ENCODE results near the gene TSPAN17. TPM values are rescaled to one million over a fixed set of nuclear protein-coding genes. Genes with fewer than 3 reads are reported as not detected.

TSPAN17 gene
- total and polyA plus RNA-seq, 2 donors (not counting 1 experiment from before 2014, with no cell fraction given) = 34.8 to 35.2 TPM

DNA sequence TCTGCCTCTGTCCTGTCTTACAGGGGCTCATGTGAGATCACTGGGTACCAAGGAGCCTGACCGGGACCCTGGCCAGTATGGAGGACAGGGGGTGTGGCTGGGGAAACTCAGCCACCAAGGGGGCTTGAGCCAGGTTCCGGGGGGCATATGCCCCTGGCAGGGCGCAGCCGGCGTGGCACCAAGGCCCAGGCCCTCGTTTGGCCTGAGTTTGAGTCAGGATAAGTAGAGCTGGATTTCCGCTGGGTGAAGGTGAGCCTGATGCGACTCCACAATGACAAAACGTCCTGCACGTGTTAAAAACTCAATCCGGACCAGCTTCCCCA is 616 bp upstream of the TSPAN17 start:
- H3K27me3 ChIP-seq (ENCODE audit: control insufficient read depth, insufficient read depth, low read length) = no peaks in the 10 kb centered on the region
- H3K79me2 ChIP-seq (ENCODE audit: control insufficient read depth, insufficient read depth, low read length) = peaks cover 12% of the 10 kb centered on the region
- no peaks in the 10 kb centered on the region for H3K36me3 ChIP-seq (ENCODE audit: control insufficient read depth, insufficient read depth, low read length)
- H3K4me1 ChIP-seq (ENCODE audit: control insufficient read depth, extremely low read depth, insufficient read depth, low read length) = peaks cover 11% of the 10 kb centered on the region
- H3K27ac ChIP-seq (ENCODE audit: insufficient read depth, low read length) = peak overlapping the region; percentile 22
- no peaks in the 10 kb centered on the region for H4K20me1 ChIP-seq (ENCODE audit: control insufficient read depth, extremely low read depth, insufficient read depth, low read length)
- no peaks in the 10 kb centered on the region for H3K9me3 ChIP-seq (ENCODE audit: control insufficient read depth, insufficient read depth, low read depth, low read length)
- peak overlapping the region; percentile 96 for H2AFZ ChIP-seq (ENCODE audit: low read length)
- peak overlapping the region; percentile 9 to 51 (median 44) for H3K4me3 ChIP-seq (replicated peaks in 1 of 4; ENCODE audit: control extremely low read depth in 1 of 4, insufficient read depth in 1 of 4, low read depth in 3 of 4, low read length in 4 of 4)
- no peak for DNase-seq (ENCODE audit: low read depth in 2 of 2)
- peak overlapping the region; percentile 77 for H3K4me2 ChIP-seq (ENCODE audit: extremely low read depth, insufficient read depth, low read length)
- no peak for TF ChIP-seq EZH2 (IDR thresholded peaks at IDR 0.05; ENCODE audit: low read length, missing control alignments)
- TF ChIP-seq, protein P1, sequence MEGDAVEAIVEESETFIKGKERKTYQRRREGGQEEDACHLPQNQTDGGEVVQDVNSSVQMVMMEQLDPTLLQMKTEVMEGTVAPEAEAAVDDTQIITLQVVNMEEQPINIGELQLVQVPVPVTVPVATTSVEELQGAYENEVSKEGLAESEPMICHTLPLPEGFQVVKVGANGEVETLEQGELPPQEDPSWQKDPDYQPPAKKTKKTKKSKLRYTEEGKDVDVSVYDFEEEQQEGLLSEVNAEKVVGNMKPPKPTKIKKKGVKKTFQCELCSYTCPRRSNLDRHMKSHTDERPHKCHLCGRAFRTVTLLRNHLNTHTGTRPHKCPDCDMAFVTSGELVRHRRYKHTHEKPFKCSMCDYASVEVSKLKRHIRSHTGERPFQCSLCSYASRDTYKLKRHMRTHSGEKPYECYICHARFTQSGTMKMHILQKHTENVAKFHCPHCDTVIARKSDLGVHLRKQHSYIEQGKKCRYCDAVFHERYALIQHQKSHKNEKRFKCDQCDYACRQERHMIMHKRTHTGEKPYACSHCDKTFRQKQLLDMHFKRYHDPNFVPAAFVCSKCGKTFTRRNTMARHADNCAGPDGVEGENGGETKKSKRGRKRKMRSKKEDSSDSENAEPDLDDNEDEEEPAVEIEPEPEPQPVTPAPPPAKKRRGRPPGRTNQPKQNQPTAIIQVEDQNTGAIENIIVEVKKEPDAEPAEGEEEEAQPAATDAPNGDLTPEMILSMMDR (conservative IDR thresholded peaks at IDR 0.05 in 1 of 2, IDR thresholded peaks at IDR 0.05 in 1 of 2; ENCODE audit: low read depth in 1 of 2, low read length in 2 of 2) = no peak
- peak overlapping the region; percentile 58 for H3K9ac ChIP-seq (ENCODE audit: insufficient read depth, low read length)

DNA sequence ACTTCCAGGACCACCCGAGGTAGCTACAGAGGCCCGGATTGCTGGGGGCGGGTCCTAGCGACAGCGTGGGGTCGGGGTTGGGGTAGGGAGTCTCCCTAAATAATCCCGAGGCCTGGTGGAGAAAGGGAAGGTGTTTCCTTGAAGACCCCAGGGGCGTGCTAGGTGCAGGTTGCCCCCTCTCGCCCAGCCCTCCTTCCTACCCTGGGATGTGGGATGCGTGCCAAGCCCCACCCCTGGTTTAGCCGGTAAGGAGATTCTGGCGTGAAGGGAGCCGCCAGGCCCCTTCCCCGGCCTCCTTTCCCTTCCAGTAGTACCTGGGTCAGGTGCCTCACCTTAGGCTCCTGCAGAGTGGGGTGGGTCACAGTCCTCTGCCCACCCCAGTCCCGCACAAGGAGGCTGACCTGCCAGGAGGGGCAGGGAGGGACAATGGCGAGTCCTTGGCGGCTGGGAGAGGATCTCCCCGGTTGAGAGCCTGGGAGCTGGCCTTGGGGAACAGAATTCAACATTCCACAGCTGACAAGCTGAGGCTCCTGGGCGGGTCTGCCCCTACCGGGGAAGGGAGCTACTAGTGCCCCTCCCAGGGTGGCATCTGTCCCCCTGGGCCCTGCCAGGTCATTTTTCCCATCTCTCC is 674 bp downstream of the TSPAN17 start:
- peaks cover 2% of the 10 kb centered on the region for H3K36me3 ChIP-seq (ENCODE audit: control insufficient read depth, insufficient read depth, low read length)
- DNase-seq (ENCODE audit: low read depth in 2 of 2) = peak in 1 of 2 donors; percentile 17

DNA sequence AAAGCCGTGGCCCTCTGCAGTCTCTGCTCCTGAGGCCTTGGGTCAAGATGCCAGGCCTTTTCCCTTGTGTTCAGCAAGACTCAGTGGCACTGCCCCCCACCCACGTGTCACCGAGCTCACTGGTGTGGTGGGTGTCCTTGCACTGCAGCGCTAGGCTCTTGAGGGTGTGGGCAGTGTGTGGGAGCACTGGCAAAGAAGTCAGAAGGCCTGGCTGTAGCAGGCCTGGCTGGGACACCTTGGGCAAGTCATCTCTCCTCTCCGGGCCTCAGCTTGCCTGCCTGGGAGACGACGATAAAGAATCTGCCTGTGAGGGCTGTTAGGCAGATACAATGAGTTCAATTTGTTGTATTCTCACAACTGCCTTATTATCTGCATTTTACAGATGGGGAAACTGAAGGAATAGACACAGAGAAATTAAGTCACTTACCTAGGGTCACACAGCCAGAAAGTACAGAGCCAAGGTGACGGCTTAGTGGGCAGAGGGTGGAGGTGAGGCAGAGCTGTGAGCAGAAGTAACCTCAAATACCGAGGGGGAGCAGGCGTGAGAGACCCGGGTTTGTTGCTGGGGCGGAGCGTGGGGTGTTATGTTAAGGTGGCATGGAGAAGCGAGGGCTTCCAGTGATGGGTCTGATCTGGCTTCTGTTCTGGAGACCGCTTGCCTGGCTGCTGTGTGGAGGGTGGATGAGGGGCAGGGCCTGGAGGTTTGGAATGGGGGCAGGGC is 1.4 kb downstream of the TSPAN17 start:
- DNase-seq (ENCODE audit: low read depth in 2 of 2) = no peak
- Histone ChIP-seq H2AFZ (ENCODE audit: low read length) (no peak overlapping the region), H3K27ac (ENCODE audit: insufficient read depth, low read length) (no peak overlapping the region), H3K4me1 (ENCODE audit: control insufficient read depth, extremely low read depth, insufficient read depth, low read length) (peaks cover 15% of the 10 kb centered on the region), H3K36me3 (ENCODE audit: control insufficient read depth, insufficient read depth, low read length) (peaks cover 2% of the 10 kb centered on the region), H3K9ac (ENCODE audit: insufficient read depth, low read length) (peak overlapping the region; percentile 87), H3K4me3 (replicated peaks in 1 of 4; ENCODE audit: control extremely low read depth in 1 of 4, insufficient read depth in 1 of 4, low read depth in 3 of 4, low read length in 4 of 4) (peak overlapping the region; percentile 79 to 89 (median 82)), H3K27me3 (ENCODE audit: control insufficient read depth, insufficient read depth, low read length) (no peaks in the 10 kb centered on the region), H3K79me2 (ENCODE audit: control insufficient read depth, insufficient read depth, low read length) (peaks cover 12% of the 10 kb centered on the region), H3K4me2 (ENCODE audit: extremely low read depth, insufficient read depth, low read length) (peak overlapping the region; percentile 95), H3K9me3 (ENCODE audit: control insufficient read depth, insufficient read depth, low read depth, low read length) (no peaks in the 10 kb centered on the region), H4K20me1 (ENCODE audit: control insufficient read depth, extremely low read depth, insufficient read depth, low read length) (no peaks in the 10 kb centered on the region)
- no peak for TF ChIP-seq EZH2 (IDR thresholded peaks at IDR 0.05; ENCODE audit: low read length, missing control alignments)
- TF ChIP-seq, protein P1 (conservative IDR thresholded peaks at IDR 0.05 in 1 of 2, IDR thresholded peaks at IDR 0.05 in 1 of 2; ENCODE audit: low read depth in 1 of 2, low read length in 2 of 2) = no peak

More for the DNA sequence above, 674 bp downstream of the TSPAN17 start:
- H3K4me2 ChIP-seq (ENCODE audit: extremely low read depth, insufficient read depth, low read length) = peak overlapping the region; percentile 95
- peaks cover 14% of the 10 kb centered on the region for H3K4me1 ChIP-seq (ENCODE audit: control insufficient read depth, extremely low read depth, insufficient read depth, low read length)
- H3K4me3 ChIP-seq (replicated peaks in 1 of 4; ENCODE audit: control extremely low read depth in 1 of 4, insufficient read depth in 1 of 4, low read depth in 3 of 4, low read length in 4 of 4) = peak overlapping the region; percentile 79 to 89 (median 82)
- H3K9me3 ChIP-seq (ENCODE audit: control insufficient read depth, insufficient read depth, low read depth, low read length) = no peaks in the 10 kb centered on the region
- no peak for TF ChIP-seq EZH2 (IDR thresholded peaks at IDR 0.05; ENCODE audit: low read length, missing control alignments)
- TF ChIP-seq, protein P1 (conservative IDR thresholded peaks at IDR 0.05 in 1 of 2, IDR thresholded peaks at IDR 0.05 in 1 of 2; ENCODE audit: low read depth in 1 of 2, low read length in 2 of 2) = no peak
- H4K20me1 ChIP-seq (ENCODE audit: control insufficient read depth, extremely low read depth, insufficient read depth, low read length) = no peaks in the 10 kb centered on the region
- no peaks in the 10 kb centered on the region for H3K27me3 ChIP-seq (ENCODE audit: control insufficient read depth, insufficient read depth, low read length)
- peaks cover 12% of the 10 kb centered on the region for H3K79me2 ChIP-seq (ENCODE audit: control insufficient read depth, insufficient read depth, low read length)
- peak overlapping the region; percentile 87 for H3K9ac ChIP-seq (ENCODE audit: insufficient read depth, low read length)
- peak overlapping the region; percentile 61 for H3K27ac ChIP-seq (ENCODE audit: insufficient read depth, low read length)
- H2AFZ ChIP-seq (ENCODE audit: low read length) = peak overlapping the region; percentile 67

Data from fibroblast of lung (primary cell).